GM18498 (cell line): Measurements from ENCODE around the gene SRP68.
"Not testable (repeated sequence)": the region's sequence is repeated elsewhere in the genome, so short reads cannot be mapped to it uniquely, and the experiment has no call there.

Source experiments
- ATAC-seq: cut with Tn5 transposase; IDR thresholded peaks from one replicate; pipeline ENCODE4 v1.9.1; 2021; ENCODE audit warnings: mild to moderate bottlenecking, moderate library complexity; ENCODE audit not compliant: unreplicated experiment

SRP68 gene

GRCh38 chr17:76077584-76078110 is 5.3 kb upstream of the SRP68 start:
- no peak for ATAC-seq

GRCh38 chr17:76076765-76077583 is 4.7 kb upstream of the SRP68 start:
- ATAC-seq = no peak

- ATAC-seq = no peak
Observed at GRCh38 chr17:76076146-76076764, 3.9 kb upstream of the SRP68 start.

- no peak for ATAC-seq
Observed at GRCh38 chr17:76075364-76076145, 3.2 kb upstream of the SRP68 start.

- no peak for ATAC-seq
Observed at GRCh38 chr17:76074390-76075363, 2.4 kb upstream of the SRP68 start, which contains the start of gene GALR2. GALR2 (plus strand) TSS chr17:76074781; CDS start chr17:76074884, 103 bp downstream.

GRCh38 chr17:76071531-76072147 is 678 bp downstream of the SRP68 start:
- peak; percentile 2 for ATAC-seq

GRCh38 chr17:76065775-76066174 is 6.5 kb downstream of the SRP68 start:
- no peak for ATAC-seq

- no peak for ATAC-seq
Observed at GRCh38 chr17:76063875-76064546, 8.3 kb downstream of the SRP68 start.

- not testable (repeated sequence) for ATAC-seq
Observed at GRCh38 chr17:76058264-76058663, 14.1 kb downstream of the SRP68 start.

- ATAC-seq = no peak
Observed at GRCh38 chr17:76056882-76057281, 15.4 kb downstream of the SRP68 start.

- no peak for ATAC-seq
Observed at GRCh38 chr17:76054112-76054476, 18.2 kb downstream of the SRP68 start.

GRCh38 chr17:76053246-76054111 is 18.8 kb downstream of the SRP68 start:
- ATAC-seq = no peak

GRCh38 chr17:76051561-76051960 is 20.8 kb downstream of the SRP68 start:
- no peak for ATAC-seq

- ATAC-seq = no peak
Observed at GRCh38 chr17:76050538-76051467, 21.5 kb downstream of the SRP68 start.

- ATAC-seq = no peak
Observed at GRCh38 chr17:76049836-76050537, 22.3 kb downstream of the SRP68 start.

- no peak for ATAC-seq
Observed at GRCh38 chr17:76049239-76049638, 23.1 kb downstream of the SRP68 start.

GRCh38 chr17:76048711-76049110 is 23.6 kb downstream of the SRP68 start:
- no peak for ATAC-seq
